HG03095 (cell line): ENCODE data around the gene SHCBP1L.
"Not testable (repeated sequence)": the region's sequence is repeated elsewhere in the genome, so short reads cannot be mapped to it uniquely, and the experiment has no call there.

Source experiments
- ATAC-seq: cut with Tn5 transposase; IDR thresholded peaks from one replicate; pipeline ENCODE4 v1.9.1; 2021; ENCODE audit warnings: moderate library complexity; ENCODE audit not compliant: unreplicated experiment

SHCBP1L gene

GRCh38 chr1:182965861-182966260 is 12.9 kb upstream of the SHCBP1L start:
- no peak for ATAC-seq

- no peak for ATAC-seq
Observed at GRCh38 chr1:182965096-182965495, 12.1 kb upstream of the SHCBP1L start.

- peak; percentile 98 for ATAC-seq
Observed at GRCh38 chr1:182962554-182963115, 9.7 kb upstream of the SHCBP1L start.

- ATAC-seq: no peak
Observed at GRCh38 chr1:182960046-182960445, 7.1 kb upstream of the SHCBP1L start.

- ATAC-seq: no peak
Observed at GRCh38 chr1:182957902-182958395, 5.0 kb upstream of the SHCBP1L start.

- ATAC-seq: no peak
Observed at GRCh38 chr1:182956708-182957365, 3.9 kb upstream of the SHCBP1L start.

- ATAC-seq: no peak
Observed at GRCh38 chr1:182955596-182956588, 2.9 kb upstream of the SHCBP1L start.

- ATAC-seq: no peak
Observed at GRCh38 chr1:182953826-182954225, 860 bp upstream of the SHCBP1L start.

GRCh38 chr1:182943336-182943735 is 9.6 kb downstream of the SHCBP1L start:
- ATAC-seq: not testable (repeated sequence)

- not testable (repeated sequence) for ATAC-seq
Observed at GRCh38 chr1:182942145-182942544, 10.8 kb downstream of the SHCBP1L start.

- ATAC-seq: no peak
Observed at GRCh38 chr1:182939413-182939812, 13.6 kb downstream of the SHCBP1L start.

- ATAC-seq: no peak
Observed at GRCh38 chr1:182935716-182936115, 17.2 kb downstream of the SHCBP1L start.

GRCh38 chr1:182930985-182931384 is 22.0 kb downstream of the SHCBP1L start:
- no peak for ATAC-seq

- ATAC-seq: no peak
Observed at GRCh38 chr1:182927693-182928433, 25.1 kb downstream of the SHCBP1L start.

GRCh38 chr1:182925661-182926060 is 27.3 kb downstream of the SHCBP1L start:
- ATAC-seq: no peak

- ATAC-seq: no peak
Observed at GRCh38 chr1:182917378-182917777, 35.6 kb downstream of the SHCBP1L start.

GRCh38 chr1:182913401-182913800 is 39.6 kb downstream of the SHCBP1L start:
- ATAC-seq: no peak

- ATAC-seq: no peak
Observed at GRCh38 chr1:182910143-182910542, 42.8 kb downstream of the SHCBP1L start.

GRCh38 chr1:182909578-182909977 is 43.4 kb downstream of the SHCBP1L start:
- no peak for ATAC-seq

- ATAC-seq: no peak
Observed at GRCh38 chr1:182905321-182905720, 47.6 kb downstream of the SHCBP1L start.

GRCh38 chr1:182901946-182902345 is 51.0 kb downstream of the SHCBP1L start:
- ATAC-seq: not testable (repeated sequence)
